ENCODE measurements around the gene LILRA6. TPM values are rescaled to one million over a fixed set of nuclear protein-coding genes. Genes with fewer than 3 reads are reported as not detected.

LILRA6 gene
- total RNA-seq, 4 donors from 2014 or later: 0.22 to 10.2 (median 0.90) TPM

DNA sequence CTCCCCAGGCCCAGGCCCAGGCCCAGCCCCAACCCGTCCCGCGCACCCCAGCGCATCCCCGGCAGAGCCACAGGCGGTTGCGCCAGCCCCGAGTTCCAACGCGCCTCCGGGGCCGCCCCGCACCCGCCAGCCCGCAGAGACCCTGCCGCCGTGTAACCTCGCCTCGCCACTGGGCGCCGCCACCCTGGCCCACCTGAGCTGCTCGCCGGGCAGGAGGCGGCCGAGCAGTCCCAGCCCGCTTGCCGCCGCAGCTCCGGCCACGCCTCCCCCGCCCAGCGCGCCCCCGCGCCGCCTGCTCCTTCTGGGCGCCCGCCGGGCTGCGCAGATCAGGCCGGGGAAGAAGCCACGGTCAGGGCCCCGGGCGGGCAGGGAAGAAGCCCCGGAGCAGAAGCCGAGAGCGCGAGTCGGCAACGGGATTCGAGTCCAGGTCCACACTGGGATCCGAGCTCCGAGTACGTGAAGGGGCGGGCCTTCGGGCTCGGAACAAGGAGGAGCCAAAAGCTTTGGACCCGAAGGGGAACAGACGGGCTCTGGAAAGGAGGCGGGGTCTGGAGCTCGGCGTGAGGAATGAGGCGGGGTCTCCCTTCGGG, 53.4 kb downstream of the LILRA6 start, which contains the start of gene MBOAT7:
TSS of gene MBOAT7 (minus strand) at position 436 of the 590 bp plus-strand sequence. CDS start 1,072 bp downstream, outside the sequence.
- Histone ChIP-seq H3K27ac (peak within 1 kb of the TSS; percentile 94 to 99 (median 97)), H3K9me3 (no peaks in the 10 kb centered on the region), H3K27me3 (no peaks in the 10 kb centered on the region), H3K4me3 (peak within 1 kb of the TSS; percentile 68 to 90 (median 86)), H3K36me3 (peaks cover 0 to 21% (median 7%) of the 10 kb centered on the region in 3 donors), H3K4me1 (peaks cover 4 to 27% (median 20%) of the 10 kb centered on the region in 4 donors)
- TF ChIP-seq POLR2A (IDR thresholded peaks at IDR 0.05): peak; percentile 45 to 78
- peak in 1 of 2 donors; percentile 84 for TF ChIP-seq EP300 (IDR thresholded peaks at IDR 0.05)
- TF ChIP-seq, protein P1, sequence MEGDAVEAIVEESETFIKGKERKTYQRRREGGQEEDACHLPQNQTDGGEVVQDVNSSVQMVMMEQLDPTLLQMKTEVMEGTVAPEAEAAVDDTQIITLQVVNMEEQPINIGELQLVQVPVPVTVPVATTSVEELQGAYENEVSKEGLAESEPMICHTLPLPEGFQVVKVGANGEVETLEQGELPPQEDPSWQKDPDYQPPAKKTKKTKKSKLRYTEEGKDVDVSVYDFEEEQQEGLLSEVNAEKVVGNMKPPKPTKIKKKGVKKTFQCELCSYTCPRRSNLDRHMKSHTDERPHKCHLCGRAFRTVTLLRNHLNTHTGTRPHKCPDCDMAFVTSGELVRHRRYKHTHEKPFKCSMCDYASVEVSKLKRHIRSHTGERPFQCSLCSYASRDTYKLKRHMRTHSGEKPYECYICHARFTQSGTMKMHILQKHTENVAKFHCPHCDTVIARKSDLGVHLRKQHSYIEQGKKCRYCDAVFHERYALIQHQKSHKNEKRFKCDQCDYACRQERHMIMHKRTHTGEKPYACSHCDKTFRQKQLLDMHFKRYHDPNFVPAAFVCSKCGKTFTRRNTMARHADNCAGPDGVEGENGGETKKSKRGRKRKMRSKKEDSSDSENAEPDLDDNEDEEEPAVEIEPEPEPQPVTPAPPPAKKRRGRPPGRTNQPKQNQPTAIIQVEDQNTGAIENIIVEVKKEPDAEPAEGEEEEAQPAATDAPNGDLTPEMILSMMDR (IDR thresholded peaks at IDR 0.05): peak in 4 of 5 experiments; percentile 22 to 59 (median 42)
- 0% methylated on average over 17 to 30 of the region's 64 CpGs for WGBS, 2 donors
- no peak for DNase-seq (ENCODE audit: low spot score in 2 of 2)

DNA sequence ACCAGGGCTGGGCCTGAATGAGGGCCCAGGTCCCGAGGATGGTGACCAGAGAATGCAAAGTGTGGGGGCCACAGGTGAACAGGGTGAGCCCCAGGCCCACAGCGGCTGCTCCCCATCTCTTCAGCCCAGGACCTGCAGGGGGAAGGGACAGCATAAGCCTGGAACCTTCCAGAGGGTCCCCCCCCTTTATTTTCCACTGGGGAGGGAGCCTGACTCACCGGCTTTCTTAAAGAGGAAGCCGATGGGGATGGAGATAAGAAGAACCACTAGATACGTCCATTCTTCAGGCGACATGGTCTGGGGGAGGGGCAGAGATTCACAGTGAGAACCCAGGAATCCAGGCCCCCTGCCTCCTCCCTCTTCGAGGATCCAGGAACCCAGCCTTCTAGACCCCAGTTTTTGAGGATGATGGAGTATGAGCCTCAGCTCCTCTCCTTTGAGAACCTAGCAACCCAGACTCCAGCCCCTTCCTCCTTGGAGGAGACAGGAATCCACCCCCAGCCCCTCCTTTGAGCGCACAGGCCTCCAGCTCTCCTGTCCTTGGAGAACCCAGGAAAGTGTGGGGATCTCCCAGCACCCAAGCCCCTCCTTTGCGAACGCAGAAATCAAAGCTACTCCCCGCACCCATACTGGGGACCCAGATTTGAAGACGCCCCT, 54.2 kb downstream of the LILRA6 start:
- no peak for DNase-seq (ENCODE audit: low spot score in 2 of 2)
- Histone ChIP-seq H3K4me1 (peaks cover 4 to 27% (median 20%) of the 10 kb centered on the region in 4 donors), H3K9me3 (no peaks in the 10 kb centered on the region), H3K36me3 (peaks cover 0 to 17% (median 5%) of the 10 kb centered on the region in 3 donors), H3K27me3 (no peaks in the 10 kb centered on the region), H3K27ac (peak overlapping the region; percentile 94 to 99 (median 97)), H3K4me3 (peak overlapping the region; percentile 68 to 90 (median 86))
- TF ChIP-seq, protein P1 (IDR thresholded peaks at IDR 0.05): no peak
- peak in 1 of 2 donors; percentile 18 for TF ChIP-seq EP300 (IDR thresholded peaks at IDR 0.05)
- TF ChIP-seq POLR2A (IDR thresholded peaks at IDR 0.05): no peak
- 19 to 21% methylated on average over 8 to 12 of the region's 12 CpGs for WGBS, 2 donors

DNA sequence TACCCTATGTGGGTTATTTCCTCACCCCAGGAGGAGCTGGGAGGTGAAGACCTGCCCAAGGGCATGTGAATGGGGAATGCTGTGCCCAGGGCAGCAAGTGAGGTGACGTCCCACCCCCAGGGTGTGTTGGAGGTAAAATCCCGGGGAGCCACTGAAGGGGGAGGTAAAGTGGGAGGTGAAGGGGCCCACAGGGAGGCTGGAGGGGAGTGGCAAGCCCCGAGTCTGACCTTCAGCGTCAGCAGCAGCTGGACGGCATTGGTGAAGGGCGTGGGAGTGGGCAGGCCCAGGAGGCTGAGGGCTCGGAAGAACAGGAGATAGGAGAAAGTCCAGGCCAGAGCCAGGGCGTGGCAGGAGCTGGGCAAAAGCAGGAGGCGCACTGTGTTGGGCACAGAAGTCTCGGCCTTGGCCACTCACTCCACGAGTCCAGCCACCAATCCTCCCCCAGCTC, 55.6 kb downstream of the LILRA6 start:
- Histone ChIP-seq H3K9me3 (no peaks in the 10 kb centered on the region), H3K36me3 (peaks cover 0 to 20% (median 0%) of the 10 kb centered on the region in 3 donors), H3K4me3 (no peak overlapping the region), H3K27ac (peak overlapping the region in 1 of 4 donors; percentile 99), H3K4me1 (peaks cover 2 to 19% (median 16%) of the 10 kb centered on the region in 4 donors), H3K27me3 (no peaks in the 10 kb centered on the region)
- no peak for DNase-seq (ENCODE audit: low spot score in 2 of 2)
- TF ChIP-seq, protein P1 (IDR thresholded peaks at IDR 0.05): no peak
- no peak for TF ChIP-seq EP300 (IDR thresholded peaks at IDR 0.05)
- no peak for TF ChIP-seq POLR2A (IDR thresholded peaks at IDR 0.05)
- 70 to 75% methylated on average over 11 of the region's 11 CpGs for WGBS, 2 donors

Small RNA genes within 50 kb of the gene (small RNA-seq; reads per million reads assigned to genes)
- gene MIR4752 (not detected), gene RNU6-1307P (not detected)

Other genes starting within 250 kb of the LILRA6 start
- gene VSTM1, start 178.9 kb downstream of the LILRA6 start, total RNA-seq: not detected
- gene TARM1, start 161.4 kb downstream of the LILRA6 start, total RNA-seq: not detected
- 1 to 10 TPM in 3 of 4 donors, under 1 TPM in 1; 0.66 to 7.2 (median 1.9) TPM for gene OSCAR, start 142.0 kb downstream of the LILRA6 start, total RNA-seq
- 10 to 100 TPM in 3 of 4 donors, 1 to 10 TPM in 1; 2.8 to 40.0 (median 25.4) TPM for gene NDUFA3, start 139.9 kb downstream of the LILRA6 start, total RNA-seq
- 10 to 100 TPM in 3 of 4 donors, 1 to 10 TPM in 1; 9.6 to 19.0 (median 13.5) TPM for gene TFPT, start 127.1 kb downstream of the LILRA6 start, total RNA-seq
- gene PRPF31, start 127.0 kb downstream of the LILRA6 start, total RNA-seq: 10 to 100 TPM; 37.7 to 67.5 (median 42.9) TPM
- 10 to 100 TPM; 21.6 to 30.3 (median 24.8) TPM for gene CNOT3, start 105.0 kb downstream of the LILRA6 start, total RNA-seq
- gene LENG1, start 83.1 kb downstream of the LILRA6 start, total RNA-seq: 10 to 100 TPM in 2 of 4 donors, 1 to 10 TPM in 2; 7.4 to 12.9 (median 10.4) TPM
- gene TMC4, start 69.6 kb downstream of the LILRA6 start, total RNA-seq: 1 to 10 TPM in 2 of 4 donors, under 1 TPM in 1, not detected in 1; 0.22 to 8.8 (median 4.4) TPM
- 10 to 100 TPM; 45.0 to 94.5 (median 50.2) TPM for gene MBOAT7, start 53.2 kb downstream of the LILRA6 start, total RNA-seq
- 10 to 100 TPM; 37.3 to 70.8 (median 49.6) TPM for gene TSEN34, start 51.5 kb downstream of the LILRA6 start, total RNA-seq
- gene RPS9, start 41.9 kb downstream of the LILRA6 start, total RNA-seq: 1,000 to 10,000 TPM; 1,361 to 2,045 (median 1,633) TPM
- 10 to 100 TPM in 2 of 4 donors, 1 to 10 TPM in 2; 4.4 to 98.1 (median 16.5) TPM for gene LILRB3, start 19.8 kb downstream of the LILRA6 start, total RNA-seq
- 10 to 100 TPM in 3 of 4 donors, 1 to 10 TPM in 1; 8.3 to 49.5 (median 17.0) TPM for gene LILRB5, start 14.5 kb upstream of the LILRA6 start, total RNA-seq
- gene LILRB2, start 38.3 kb upstream of the LILRA6 start, total RNA-seq: 1 to 10 TPM; 1.6 to 8.4 (median 4.4) TPM
- gene LILRA5, start 70.4 kb upstream of the LILRA6 start, total RNA-seq: 1 to 10 TPM in 2 of 4 donors, under 1 TPM in 1, not detected in 1; 0.42 to 3.9 (median 1.4) TPM
- gene LILRA4, start 96.4 kb upstream of the LILRA6 start, total RNA-seq: not detected
- gene LAIR1, start 122.1 kb upstream of the LILRA6 start, total RNA-seq: 10 to 100 TPM; 15.5 to 59.1 (median 31.1) TPM
- gene TTYH1, start 172.7 kb upstream of the LILRA6 start, total RNA-seq: 10 to 100 TPM; 21.0 to 50.0 (median 34.9) TPM
- 100 to 1,000 TPM; 189 to 389 (median 285) TPM for gene LENG8, start 206.4 kb upstream of the LILRA6 start, total RNA-seq
- 10 to 100 TPM in 1 of 4 donors, 1 to 10 TPM in 3; 5.9 to 10.3 (median 9.4) TPM for gene LENG9, start 221.0 kb upstream of the LILRA6 start, total RNA-seq
- 10 to 100 TPM; 38.9 to 62.2 (median 50.2) TPM for gene CDC42EP5, start 230.5 kb upstream of the LILRA6 start, total RNA-seq